RWPE2 (cell line): ENCODE data around the gene PRR5L.

Source experiments
- ATAC-seq: fragments of 200-7000 bp; cut with Tn5 transposase; 3 replicates; pipeline ENCODE4 v1.9.1; 2021; ENCODE audit warnings: low read depth
- DNase-seq: peaks from one replicate; pipeline ENCODE4 v3.0.0-alpha.2; 2020; ENCODE audit warnings: low spot score
- H3K27ac ChIP-seq: fragments of 450-650 bp; 2 replicates; pipeline ENCODE4 v1.5.1; 2017; ENCODE audit warnings: mild to moderate bottlenecking; ENCODE audit not compliant: poor library complexity, severe bottlenecking
- H3K27me3 ChIP-seq: fragments of 250-450 bp; sonication (Bioruptor Pico); 2 replicates; pipeline ENCODE4 v1.5.1; 2021; ENCODE audit warnings: mild to moderate bottlenecking, moderate library complexity; ENCODE audit not compliant: insufficient read depth, poor library complexity, severe bottlenecking
- H3K36me3 ChIP-seq: fragments of 250-450 bp; sonication (Bioruptor Pico); 2 replicates; pipeline ENCODE4 v1.5.1; 2020; ENCODE audit warnings: low read depth, mild to moderate bottlenecking, moderate library complexity
- H3K4me1 ChIP-seq: fragments of 250-450 bp; sonication (Bioruptor Pico); 2 replicates; pipeline ENCODE4 v1.5.1; 2021; ENCODE audit warnings: mild to moderate bottlenecking, moderate library complexity; ENCODE audit not compliant: insufficient read depth, poor library complexity, severe bottlenecking
- H3K4me3 ChIP-seq: fragments of 250-450 bp; sonication (Bioruptor Pico); 2 replicates; pipeline ENCODE4 v1.5.1; 2021; ENCODE audit warnings: mild to moderate bottlenecking, moderate library complexity; ENCODE audit not compliant: severe bottlenecking
- H3K9me3 ChIP-seq: fragments of 250-450 bp; sonication (Bioruptor Pico); 2 replicates; pipeline ENCODE4 v1.5.1; 2021; ENCODE audit warnings: mild to moderate bottlenecking, moderate library complexity; ENCODE audit not compliant: severe bottlenecking
- CTCF ChIP-seq: fragments of 450-650 bp; IDR thresholded peaks from one replicate; pipeline ENCODE4 v1.5.1; 2017; ENCODE audit warnings: mild to moderate bottlenecking, moderate library complexity; ENCODE audit not compliant: poor library complexity, severe bottlenecking

The PRR5L gene

GRCh38 chr11:36399745-36400144, 103.7 kb downstream of the PRR5L start:
- Histone ChIP-seq H3K9me3 (no peaks in the 10 kb centered on the region), H3K4me1 (no peaks in the 10 kb centered on the region), H3K4me3 (no peak overlapping the region), H3K36me3 (peaks cover 78% of the 10 kb centered on the region), H3K27me3 (no peaks in the 10 kb centered on the region), H3K27ac (no peak overlapping the region)
- DNase-seq (no peak), ATAC-seq (no peak)
- no peak for TF ChIP-seq CTCF

GRCh38 chr11:36400766-36401455, 104.8 kb downstream of the PRR5L start:
- no peak overlapping the region for H3K4me3 ChIP-seq
- DNase-seq (no peak), ATAC-seq (no peak)
- no peaks in the 10 kb centered on the region for H3K27me3 ChIP-seq
- H3K27ac ChIP-seq = no peak overlapping the region
- TF ChIP-seq CTCF = no peak
- H3K4me1 ChIP-seq = no peaks in the 10 kb centered on the region
- H3K36me3 ChIP-seq = peaks cover 81% of the 10 kb centered on the region
- no peaks in the 10 kb centered on the region for H3K9me3 ChIP-seq

- Histone ChIP-seq H3K27me3 (no peaks in the 10 kb centered on the region), H3K4me3 (no peak overlapping the region), H3K27ac (no peak overlapping the region), H3K9me3 (no peaks in the 10 kb centered on the region), H3K36me3 (peaks cover 87% of the 10 kb centered on the region), H3K4me1 (no peaks in the 10 kb centered on the region)
- no peak for TF ChIP-seq CTCF
- no peak for DNase-seq
- ATAC-seq = no peak
Measured at GRCh38 chr11:36402568-36403170, 106.6 kb downstream of the PRR5L start.

- H3K9me3 ChIP-seq = no peaks in the 10 kb centered on the region
- no peak for TF ChIP-seq CTCF
- H3K4me3 ChIP-seq = no peak overlapping the region
- peaks cover 87% of the 10 kb centered on the region for H3K36me3 ChIP-seq
- DNase-seq = no peak
- no peak overlapping the region for H3K27ac ChIP-seq
- H3K27me3 ChIP-seq = no peaks in the 10 kb centered on the region
- ATAC-seq = no peak
- H3K4me1 ChIP-seq = no peaks in the 10 kb centered on the region
Measured at GRCh38 chr11:36403661-36404060, 107.6 kb downstream of the PRR5L start.

GRCh38 chr11:36404831-36405230, 108.7 kb downstream of the PRR5L start:
- H3K36me3 ChIP-seq = peaks cover 87% of the 10 kb centered on the region
- H3K27me3 ChIP-seq = no peaks in the 10 kb centered on the region
- no peaks in the 10 kb centered on the region for H3K9me3 ChIP-seq
- H3K4me1 ChIP-seq = no peaks in the 10 kb centered on the region
- no peak for ATAC-seq
- no peak overlapping the region for H3K27ac ChIP-seq
- no peak for DNase-seq
- H3K4me3 ChIP-seq = no peak overlapping the region
- TF ChIP-seq CTCF = no peak
